EH (cell line): ENCODE data around the gene HADHA.

Experiments used
- DNase-seq: peaks from one replicate; pipeline ENCODE4 v3.0.0-alpha.2; 2015; ENCODE audit warnings: low read depth

Gene HADHA

GRCh38 chr2:26191316-26192159, 52.9 kb downstream of the HADHA start:
- no peak for DNase-seq

GRCh38 chr2:26190369-26190768, 54.1 kb downstream of the HADHA start:
- no peak for DNase-seq

GRCh38 chr2:26189751-26190150, 54.7 kb downstream of the HADHA start:
- DNase-seq: no peak

- DNase-seq: no peak
Observed at GRCh38 chr2:26189123-26189522, 55.3 kb downstream of the HADHA start.

GRCh38 chr2:26187537-26188104, 56.8 kb downstream of the HADHA start:
- DNase-seq: no peak

- no peak for DNase-seq
Observed at GRCh38 chr2:26187114-26187513, 57.3 kb downstream of the HADHA start.

- no peak for DNase-seq
Observed at GRCh38 chr2:26185954-26186770, 58.3 kb downstream of the HADHA start.

- no peak for DNase-seq
Observed at GRCh38 chr2:26185304-26185928, 59.0 kb downstream of the HADHA start.

GRCh38 chr2:26184555-26185303, 59.7 kb downstream of the HADHA start:
- peak; percentile 80 for DNase-seq

GRCh38 chr2:26184121-26184520, 60.3 kb downstream of the HADHA start:
- DNase-seq: no peak

GRCh38 chr2:26182887-26183630, 61.4 kb downstream of the HADHA start:
- DNase-seq: no peak

GRCh38 chr2:26182441-26182840, 62.0 kb downstream of the HADHA start:
- no peak for DNase-seq

- DNase-seq: no peak
Observed at GRCh38 chr2:26179446-26179913, 65.0 kb downstream of the HADHA start.

GRCh38 chr2:26178746-26179436, 65.5 kb downstream of the HADHA start:
- peak; percentile 28 for DNase-seq

GRCh38 chr2:26178246-26178645, 66.2 kb downstream of the HADHA start:
- DNase-seq: no peak

- DNase-seq: no peak
Observed at GRCh38 chr2:26177122-26177521, 67.3 kb downstream of the HADHA start.

- DNase-seq: no peak
Observed at GRCh38 chr2:26176279-26176615, 68.2 kb downstream of the HADHA start.

GRCh38 chr2:26175466-26176278, 68.8 kb downstream of the HADHA start:
- DNase-seq: no peak

GRCh38 chr2:26174691-26175465, 69.6 kb downstream of the HADHA start:
- no peak for DNase-seq
